Right cardiac atrium (tissue), 5 donors: Measurements from ENCODE around the gene HTR3A. TPM values are rescaled to one million over a fixed set of nuclear protein-coding genes. Genes with fewer than 3 reads are reported as not detected.
A peak's percentile ranks its signal among the peaks of the same experiment; 100 is the strongest.
"Not testable (repeated sequence)": the region's sequence is repeated elsewhere in the genome, so short reads cannot be mapped to it uniquely, and the experiment has no call there.

Source experiments
- ATAC-seq, 2 donors: fragments of 200-7000 bp; cut with Tn5 transposase; one replicate each; pipeline versions ENCODE4 v1.8.0 to v1.9.1; 2020; ENCODE audit warnings: moderate library complexity in 2 of 2, mild to moderate bottlenecking in 1 of 2
- DNase-seq, 3 donors: peaks; one replicate each; pipeline ENCODE4 v3.0.0-alpha.2; 2020
- H3K27ac ChIP-seq: one replicate; pipeline ENCODE4 v1.5.1; 2013; ENCODE audit warnings: mild to moderate bottlenecking, low read length, control low read depth, moderate library complexity
- H3K27me3 ChIP-seq: one replicate; pipeline ENCODE4 v1.6.1; 2013; ENCODE audit not compliant: control insufficient read depth, insufficient read depth
- H3K4me1 ChIP-seq: one replicate; pipeline ENCODE4 v1.6.1; 2013; ENCODE audit warnings: low read length; ENCODE audit not compliant: control insufficient read depth, insufficient read depth
- H3K4me3 ChIP-seq: one replicate; pipeline ENCODE4 v1.5.1; 2013; ENCODE audit warnings: low read length, control low read depth
- H3K9me3 ChIP-seq: one replicate; pipeline ENCODE4 v1.6.1; 2013; ENCODE audit warnings: low read length; ENCODE audit not compliant: control insufficient read depth
- WGBS: extraction: QIAGEN DNeasy Blood & Tissue Kit; methylation state at CpG from one replicate; pipeline ENCODE4 v1.1.7; 2013; 5-methylcytosine and 5-hydroxymethylcytosine counted together
- intact Hi-C, 4 donors: fragments of 100-400 bp; cut with DNase I; formaldehyde crosslinking; loops; one replicate each; pipeline versions ENCODE4 v1.11.0 to v1.14.0; 2022 to 2023
- long read RNA-seq, 4 donors: library from polyadenylated mRNA; unstranded; transcript quantifications; one replicate each; pipeline ENCODE4 v2.0.0, GENCODE V29; 2020 to 2021
- polyA plus RNA-seq: library from polyadenylated mRNA; stranded (reverse); fragments of 200-250 nt; gene quantifications from one replicate; pipeline ENCODE4 v1.2.3, GENCODE V29; 2013
- total RNA-seq, 4 donors: library from RNA; stranded (reverse); fragmentation: NEBNext Ultra II Directional; extraction: Animal tissue kit (Norgen Biotek cat#: 25700); gene quantifications; one replicate each; pipeline ENCODE4 v1.2.1, GENCODE V29; 2021
- donor health status: healthy with polysubstance abuse.
- donor health status: DM: no; HTN: yes; CAD: no.
- donor health status: DM: no; HTN: no; CAD: no.
- donor health status: DM: no; HTN: yes; CAD: no; lungs with severe emphysema.
- donor health status: DM: yes; HTN: yes; CAD: no.

Gene HTR3A
- total RNA-seq: not detected
- polyA plus RNA-seq: 0.09 TPM
- long read RNA-seq, donor 1: 0 reads
- long read RNA-seq, donor 2: 0 reads
- long read RNA-seq, donor 3: 0 reads
- long read RNA-seq, donor 4: 0 reads

GRCh38 chr11:113974741-113975470 lies at the start of gene HTR3A:
TSS of gene HTR3A (plus strand) at chr11:113975108. CDS start at chr11:113975326, 218 bp downstream.
- Histone ChIP-seq H3K9me3 (no peaks in the 10 kb centered on the region), H3K27me3 (no peaks in the 10 kb centered on the region), H3K4me3 (no peak within 1 kb of the TSS), H3K4me1 (peaks cover 7% of the 10 kb centered on the region), H3K27ac (no peak within 1 kb of the TSS)
- ATAC-seq: peak; percentile 91 to 94
- DNase-seq: peak; percentile 81 to 88 (median 88)
- WGBS: 16% methylated on average over 12 of the region's 12 CpGs
- intact Hi-C loops: no loop called here

- intact Hi-C loops: no loop called here
- 75% methylated on average over 12 of the region's 12 CpGs for WGBS
- ATAC-seq: no peak
- no peak overlapping the region for H3K4me3 ChIP-seq
- no peaks in the 10 kb centered on the region for H3K4me1 ChIP-seq
- no peak overlapping the region for H3K27ac ChIP-seq
- no peaks in the 10 kb centered on the region for H3K27me3 ChIP-seq
- H3K9me3 ChIP-seq: no peaks in the 10 kb centered on the region
- no peak for DNase-seq
Observed at GRCh38 chr11:113926273-113927197, 48.4 kb upstream of the HTR3A start.

GRCh38 chr11:113928311-113928710 lies 46.6 kb upstream of the HTR3A start:
- no peak overlapping the region for H3K27ac ChIP-seq
- intact Hi-C loops: no loop called here
- no peaks in the 10 kb centered on the region for H3K9me3 ChIP-seq
- no peak for DNase-seq
- H3K4me3 ChIP-seq: no peak overlapping the region
- H3K4me1 ChIP-seq: no peaks in the 10 kb centered on the region
- ATAC-seq: no peak
- WGBS: 86% methylated on average over 5 of the region's 5 CpGs
- no peaks in the 10 kb centered on the region for H3K27me3 ChIP-seq

- H3K27me3 ChIP-seq: no peaks in the 10 kb centered on the region
- H3K9me3 ChIP-seq: no peaks in the 10 kb centered on the region
- 68% methylated on average over 7 of the region's 7 CpGs for WGBS
- intact Hi-C loops: no loop called here
- no peaks in the 10 kb centered on the region for H3K4me1 ChIP-seq
- ATAC-seq (no peak), DNase-seq (no peak)
- no peak overlapping the region for H3K4me3 ChIP-seq
- no peak overlapping the region for H3K27ac ChIP-seq
Observed at GRCh38 chr11:113932788-113933187, 42.1 kb upstream of the HTR3A start.

GRCh38 chr11:113934193-113934592 lies 40.7 kb upstream of the HTR3A start:
- H3K4me1 ChIP-seq, intact Hi-C loops, ATAC-seq, DNase-seq, H3K27ac ChIP-seq, H3K27me3 ChIP-seq, H3K9me3 ChIP-seq, H3K4me3 ChIP-seq: not testable (repeated sequence)
- 96% methylated on average over 3 of the region's 3 CpGs for WGBS

- H3K4me1 ChIP-seq: no peaks in the 10 kb centered on the region
- ATAC-seq: no peak
- no peaks in the 10 kb centered on the region for H3K27me3 ChIP-seq
- H3K9me3 ChIP-seq: no peaks in the 10 kb centered on the region
- 83% methylated on average over 4 of the region's 4 CpGs for WGBS
- intact Hi-C loops: no loop called here
- no peak overlapping the region for H3K4me3 ChIP-seq
- H3K27ac ChIP-seq: no peak overlapping the region
- no peak for DNase-seq
Observed at GRCh38 chr11:113934761-113935160, 40.1 kb upstream of the HTR3A start.

GRCh38 chr11:113935858-113936257 lies 39.0 kb upstream of the HTR3A start:
- 35% methylated on average over 4 of the region's 4 CpGs for WGBS
- Histone ChIP-seq H3K4me3 (no peak overlapping the region), H3K27ac (no peak overlapping the region), H3K4me1 (no peaks in the 10 kb centered on the region), H3K9me3 (no peaks in the 10 kb centered on the region), H3K27me3 (no peaks in the 10 kb centered on the region)
- intact Hi-C loops: no loop called here
- DNase-seq (no peak), ATAC-seq (peak in 1 of 2 donors; percentile 55)

- no peaks in the 10 kb centered on the region for H3K27me3 ChIP-seq
- no peak overlapping the region for H3K4me3 ChIP-seq
- H3K4me1 ChIP-seq: no peaks in the 10 kb centered on the region
- ATAC-seq (no peak), DNase-seq (no peak)
- no peak overlapping the region for H3K27ac ChIP-seq
- 84% methylated on average over 3 of the region's 3 CpGs for WGBS
- no peaks in the 10 kb centered on the region for H3K9me3 ChIP-seq
- intact Hi-C loops: no loop called here
Observed at GRCh38 chr11:113937918-113938317, 37.0 kb upstream of the HTR3A start.

GRCh38 chr11:113942256-113942655 lies 32.7 kb upstream of the HTR3A start:
- intact Hi-C loops: no loop called here
- 90% methylated on average over 8 of the region's 8 CpGs for WGBS

GRCh38 chr11:113946162-113946561 lies 28.7 kb upstream of the HTR3A start:
- H3K9me3 ChIP-seq, DNase-seq, H3K4me3 ChIP-seq, H3K4me1 ChIP-seq, intact Hi-C loops, H3K27me3 ChIP-seq, ATAC-seq, H3K27ac ChIP-seq: not testable (repeated sequence)
- WGBS: 76% methylated on average over 2 of the region's 2 CpGs

More at GRCh38 chr11:113942256-113942655, 32.7 kb upstream of the HTR3A start:
- H3K4me3 ChIP-seq: no peak overlapping the region
- DNase-seq: no peak
- H3K27me3 ChIP-seq: no peaks in the 10 kb centered on the region
- H3K9me3 ChIP-seq: no peaks in the 10 kb centered on the region
- no peak for ATAC-seq
- no peak overlapping the region for H3K27ac ChIP-seq
- no peaks in the 10 kb centered on the region for H3K4me1 ChIP-seq

- H3K27ac ChIP-seq: no peak overlapping the region
- intact Hi-C loops: no loop called here
- H3K27me3 ChIP-seq: peaks cover 2% of the 10 kb centered on the region
- no peaks in the 10 kb centered on the region for H3K4me1 ChIP-seq
- DNase-seq (no peak), ATAC-seq (no peak)
- no peaks in the 10 kb centered on the region for H3K9me3 ChIP-seq
- 65% methylated on average over 4 of the region's 4 CpGs for WGBS
- H3K4me3 ChIP-seq: no peak overlapping the region
Observed at GRCh38 chr11:113947994-113948393, 26.9 kb upstream of the HTR3A start.
